B cell (primary cell): Measurements from ENCODE around the gene C4BPA.

ENCODE experiments used
- CTCF ChIP-seq: fragments of 200-600 bp; IDR thresholded peaks from one replicate; pipeline ENCODE4 v1.8.0; 2022; ENCODE audit warnings: antibody characterized with exemption, mild to moderate bottlenecking
- EZH2 ChIP-seq: IDR thresholded peaks from 2 replicates; pipeline ENCODE4 v1.6.1; 2012; ENCODE audit warnings: borderline replicate concordance, low read depth, mild to moderate bottlenecking, moderate library complexity, low read length; ENCODE audit not compliant: insufficient read depth, poor library complexity, severe bottlenecking

DNA sequence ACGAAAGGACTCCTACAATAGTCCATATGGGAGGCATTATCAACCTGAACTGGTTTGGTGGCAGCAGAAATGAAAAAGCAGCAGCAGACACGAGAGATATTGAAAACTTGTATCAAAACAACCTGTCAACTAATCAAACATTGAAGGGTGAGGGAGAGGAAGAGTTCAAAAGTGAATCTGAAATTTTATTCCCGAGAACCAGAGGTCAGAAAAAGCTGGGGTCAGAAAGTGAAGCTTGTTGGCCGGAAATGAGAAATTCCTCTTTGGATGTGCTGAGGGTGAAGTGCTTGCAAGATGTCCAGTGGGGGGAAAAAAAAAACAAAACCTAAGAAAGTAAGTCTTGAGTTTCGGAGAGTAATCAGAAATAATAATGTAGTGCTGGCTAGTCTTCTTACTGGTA is 1.9 kb upstream of the C4BPA start:
- TF ChIP-seq CTCF (no peak), EZH2 (no peak)
